DOHH2 (cell line): Measurements from ENCODE around the gene SLC38A5.
A peak's percentile ranks its signal among the peaks of the same experiment; 100 is the strongest.
"Not testable (repeated sequence)": the region's sequence is repeated elsewhere in the genome, so short reads cannot be mapped to it uniquely, and the experiment has no call there.

Experiments
- H3F3A ChIP-seq: fragments of 200-600 bp; sonication (generic), shearing (Covaris generic); 2 replicates; pipeline ENCODE4 v1.6.0; 2016; ENCODE audit warnings: antibody characterized with exemption, mild to moderate bottlenecking; ENCODE audit not compliant: control insufficient read depth, insufficient read depth
- H3K27ac ChIP-seq: fragments of 200-600 bp; sonication (generic); 2 replicates; pipeline ENCODE4 v1.5.1; 2014; ENCODE audit warnings: low read depth, mild to moderate bottlenecking, low read length, moderate library complexity
- H3K27me3 ChIP-seq: fragments of 200-600 bp; sonication (generic); 2 replicates; pipeline ENCODE4 v1.6.1; 2014; ENCODE audit warnings: mild to moderate bottlenecking, low read length, mixed read lengths; ENCODE audit not compliant: control insufficient read depth
- H3K36me3 ChIP-seq: fragments of 200-600 bp; sonication (generic); 2 replicates; pipeline ENCODE4 v1.6.1; 2014; ENCODE audit warnings: mild to moderate bottlenecking, low read length, moderate library complexity, mixed read lengths; ENCODE audit not compliant: control insufficient read depth
- H3K4me1 ChIP-seq: fragments of 200-600 bp; sonication (generic); 2 replicates; pipeline ENCODE4 v1.6.1; 2014; ENCODE audit warnings: mild to moderate bottlenecking, low read length, mixed read lengths; ENCODE audit not compliant: control insufficient read depth
- H3K4me2 ChIP-seq: fragments of 200-600 bp; sonication (generic); 2 replicates; pipeline ENCODE4 v1.6.0; 2014; ENCODE audit warnings: mild to moderate bottlenecking, low read length, moderate library complexity
- H3K4me3 ChIP-seq: fragments of 200-600 bp; sonication (generic); 2 replicates; pipeline ENCODE4 v1.5.1; 2014; ENCODE audit warnings: mild to moderate bottlenecking, low read length, mixed read lengths
- H3K79me2 ChIP-seq: fragments of 200-600 bp; sonication (generic); 2 replicates; pipeline ENCODE4 v1.6.1; 2014; ENCODE audit warnings: mild to moderate bottlenecking, low read length, mixed read lengths; ENCODE audit not compliant: control insufficient read depth
- H3K9me2 ChIP-seq: fragments of 200-600 bp; sonication (generic); replicated peaks from 2 replicates; pipeline ENCODE4 v1.6.1; 2014; ENCODE audit warnings: mild to moderate bottlenecking, low read length, mixed read lengths; ENCODE audit not compliant: control insufficient read depth
- H3K9me3 ChIP-seq: fragments of 200-600 bp; sonication (generic); 2 replicates; pipeline ENCODE4 v1.6.1; 2014; ENCODE audit warnings: antibody characterized with exemption, low read length, mixed read lengths; ENCODE audit not compliant: control insufficient read depth, insufficient read depth
- H4K20me1 ChIP-seq: fragments of 200-600 bp; sonication (generic); 2 replicates; pipeline ENCODE4 v1.6.0; 2014; ENCODE audit warnings: low read depth, mild to moderate bottlenecking, antibody characterized with exemption, low read length, moderate library complexity; ENCODE audit not compliant: control insufficient read depth, insufficient read depth
- EZH2phosphoT487 ChIP-seq: fragments of 200-600 bp; sonication (generic); IDR thresholded peaks from 2 replicates; pipeline ENCODE4 v1.6.1; 2017; ENCODE audit warnings: borderline replicate concordance, mild to moderate bottlenecking, antibody characterized with exemption, low read length, moderate library complexity, mixed read lengths
- TF ChIP-seq, protein P1 (sequence below): fragments of 200-600 bp; sonication (generic); IDR thresholded peaks from one replicate; pipeline ENCODE4 v1.5.1; 2014; ENCODE audit warnings: antibody characterized with exemption, mild to moderate bottlenecking, low read depth, low read length; ENCODE audit not compliant: poor library complexity, severe bottlenecking

The SLC38A5 gene

DNA sequence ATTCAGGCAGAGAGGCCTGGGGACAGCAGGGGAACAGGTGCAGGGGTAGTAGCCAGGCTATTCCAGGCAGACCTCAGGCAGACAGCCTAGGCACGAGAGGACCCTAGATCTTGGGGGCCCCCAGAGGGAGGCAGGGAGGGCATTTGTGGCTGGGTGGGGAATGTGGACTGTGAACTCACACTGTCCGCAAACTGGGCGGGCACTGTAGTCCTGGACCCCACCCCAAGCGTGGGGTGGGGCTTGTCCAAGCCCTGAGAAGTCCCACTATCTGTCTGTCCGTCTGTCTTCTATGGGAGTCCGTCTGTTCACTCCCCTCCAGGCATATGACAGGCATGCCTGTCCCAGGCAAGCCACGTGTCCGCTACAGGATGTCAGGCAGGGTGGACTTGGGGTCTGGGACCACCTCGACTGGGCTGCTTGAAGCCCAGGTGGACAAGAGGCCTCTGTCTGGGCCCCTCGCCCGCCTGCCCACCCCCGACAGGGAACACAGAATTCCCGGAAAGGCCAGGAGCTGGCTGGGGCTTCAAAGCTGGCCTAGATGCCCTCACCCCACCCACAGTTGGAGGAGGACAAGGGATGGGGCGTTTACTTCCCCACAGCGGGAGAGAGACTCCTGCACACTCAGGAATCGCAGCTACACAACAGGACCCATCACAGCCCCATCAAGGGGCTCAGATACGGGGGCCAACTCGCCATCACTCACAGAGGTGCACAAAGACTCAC lies at the start of gene SLC38A5:
TSS of gene SLC38A5 (minus strand) at position 151 of the 723 bp plus-strand sequence. CDS start 2,336 bp downstream, outside the sequence.
- peak within 1 kb of the TSS; percentile 84 for H3K4me2 ChIP-seq
- H3K27ac ChIP-seq = peak within 1 kb of the TSS; percentile 66
- H3K36me3 ChIP-seq = peaks cover 28% of the 10 kb centered on the region
- H3K9me3 ChIP-seq = no peaks in the 10 kb centered on the region
- peaks cover 27% of the 10 kb centered on the region for H3K4me1 ChIP-seq
- H3K27me3 ChIP-seq = no peaks in the 10 kb centered on the region
- H3F3A ChIP-seq = no peaks in the 10 kb centered on the region
- TF ChIP-seq, protein P1, sequence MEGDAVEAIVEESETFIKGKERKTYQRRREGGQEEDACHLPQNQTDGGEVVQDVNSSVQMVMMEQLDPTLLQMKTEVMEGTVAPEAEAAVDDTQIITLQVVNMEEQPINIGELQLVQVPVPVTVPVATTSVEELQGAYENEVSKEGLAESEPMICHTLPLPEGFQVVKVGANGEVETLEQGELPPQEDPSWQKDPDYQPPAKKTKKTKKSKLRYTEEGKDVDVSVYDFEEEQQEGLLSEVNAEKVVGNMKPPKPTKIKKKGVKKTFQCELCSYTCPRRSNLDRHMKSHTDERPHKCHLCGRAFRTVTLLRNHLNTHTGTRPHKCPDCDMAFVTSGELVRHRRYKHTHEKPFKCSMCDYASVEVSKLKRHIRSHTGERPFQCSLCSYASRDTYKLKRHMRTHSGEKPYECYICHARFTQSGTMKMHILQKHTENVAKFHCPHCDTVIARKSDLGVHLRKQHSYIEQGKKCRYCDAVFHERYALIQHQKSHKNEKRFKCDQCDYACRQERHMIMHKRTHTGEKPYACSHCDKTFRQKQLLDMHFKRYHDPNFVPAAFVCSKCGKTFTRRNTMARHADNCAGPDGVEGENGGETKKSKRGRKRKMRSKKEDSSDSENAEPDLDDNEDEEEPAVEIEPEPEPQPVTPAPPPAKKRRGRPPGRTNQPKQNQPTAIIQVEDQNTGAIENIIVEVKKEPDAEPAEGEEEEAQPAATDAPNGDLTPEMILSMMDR = no peak
- TF ChIP-seq EZH2phosphoT487 = no peak
- no peaks in the 10 kb centered on the region for H4K20me1 ChIP-seq
- H3K4me3 ChIP-seq = peak within 1 kb of the TSS; percentile 92
- H3K79me2 ChIP-seq = peaks cover 51% of the 10 kb centered on the region
- H3K9me2 ChIP-seq = no peaks in the 10 kb centered on the region

DNA sequence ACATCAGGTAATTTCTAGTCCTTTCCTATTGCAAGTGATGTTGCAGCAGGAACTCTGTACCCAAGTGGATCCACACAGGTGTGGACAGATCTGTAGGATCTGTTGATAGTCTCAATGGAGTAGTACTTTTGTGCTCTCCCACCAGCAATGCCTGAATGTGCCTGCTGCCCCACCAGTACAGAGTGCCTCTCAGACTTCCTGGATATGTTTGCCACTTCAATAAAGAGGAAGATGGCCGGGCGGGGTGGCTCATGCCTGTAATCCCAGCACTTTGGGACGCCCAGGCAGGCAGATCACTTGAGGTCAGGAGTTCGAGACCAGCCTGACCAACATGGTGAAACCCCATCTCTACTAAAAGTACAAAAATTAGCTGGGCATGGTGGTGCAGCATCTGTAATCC lies 49.4 kb upstream of the SLC38A5 start:
- not testable (repeated sequence) for H3K27ac ChIP-seq, H3K4me3 ChIP-seq

DNA sequence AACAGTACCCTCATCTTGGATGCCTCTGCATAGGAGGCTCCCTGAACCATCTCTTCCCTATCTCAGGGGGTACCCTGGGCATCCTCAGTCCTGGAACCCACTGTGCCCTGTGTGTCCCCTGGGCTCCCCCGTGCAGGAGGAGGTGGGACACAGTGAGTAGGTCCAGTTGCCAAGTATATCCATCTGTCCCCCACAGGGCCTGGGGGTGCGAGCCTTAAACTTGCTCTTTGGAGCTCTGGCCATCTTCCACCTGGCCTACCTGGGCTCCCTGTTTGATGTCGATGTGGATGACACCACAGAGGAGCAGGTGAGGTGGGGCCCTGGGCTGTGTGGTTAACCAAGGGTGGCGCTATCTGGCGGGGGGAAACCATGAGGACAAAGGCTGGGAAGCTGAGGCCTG lies 46.9 kb upstream of the SLC38A5 start:
- no peak overlapping the region for H3K4me2 ChIP-seq
- no peaks in the 10 kb centered on the region for H3K27me3 ChIP-seq
- H3K36me3 ChIP-seq = peaks cover 2% of the 10 kb centered on the region; the same call in 1 of the 2 replicates
- H3F3A ChIP-seq = no peaks in the 10 kb centered on the region; the same call in 1 of the 2 replicates
- peaks cover 3% of the 10 kb centered on the region for H3K79me2 ChIP-seq
- no peak overlapping the region for H3K27ac ChIP-seq
- TF ChIP-seq, protein P1 = no peak
- TF ChIP-seq EZH2phosphoT487 = no peak
- no peaks in the 10 kb centered on the region for H3K9me2 ChIP-seq
- no peaks in the 10 kb centered on the region for H4K20me1 ChIP-seq
- H3K4me1 ChIP-seq = peaks cover 39% of the 10 kb centered on the region
- H3K4me3 ChIP-seq = no peak overlapping the region
- H3K9me3 ChIP-seq = no peaks in the 10 kb centered on the region

More for the DNA sequence above, 49.4 kb upstream of the SLC38A5 start:
- Histone ChIP-seq H3K36me3 (peaks cover 11% of the 10 kb centered on the region), H3K4me1 (peaks cover 44% of the 10 kb centered on the region), H3K79me2 (peaks cover 23% of the 10 kb centered on the region), H3K4me2 (peak overlapping the region; percentile 19; the same call in 1 of the 2 replicates)
- not testable (repeated sequence) for H3F3A ChIP-seq, H4K20me1 ChIP-seq, H3K9me2 ChIP-seq, H3K9me3 ChIP-seq, H3K27me3 ChIP-seq

DNA sequence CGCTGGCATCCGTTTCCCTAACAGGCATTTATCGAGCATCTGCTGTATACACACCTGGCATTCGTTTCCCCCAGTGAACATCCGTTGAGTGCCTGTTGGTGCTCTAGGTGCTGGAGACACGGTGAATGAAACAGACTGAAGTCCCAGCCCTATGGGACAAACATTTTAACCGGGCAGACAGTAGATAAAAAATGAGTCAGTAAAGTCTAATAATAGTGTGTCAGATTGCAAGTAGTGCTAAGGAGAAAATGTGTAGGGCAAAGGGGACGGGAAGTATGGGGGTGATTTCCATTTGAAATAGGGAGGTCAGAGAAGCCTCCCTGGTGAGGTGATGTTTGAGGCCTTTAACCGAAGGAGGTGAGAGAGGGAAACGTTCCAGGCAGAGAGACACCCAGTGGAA lies 46.2 kb upstream of the SLC38A5 start:
- H3K36me3 ChIP-seq = no peaks in the 10 kb centered on the region
- H3K27ac ChIP-seq = no peak overlapping the region
- no peaks in the 10 kb centered on the region for H3K79me2 ChIP-seq
- no peaks in the 10 kb centered on the region for H3K27me3 ChIP-seq
- peaks cover 39% of the 10 kb centered on the region for H3K4me1 ChIP-seq
- H4K20me1 ChIP-seq = no peaks in the 10 kb centered on the region
- no peak overlapping the region for H3K4me2 ChIP-seq
- H3F3A ChIP-seq = no peaks in the 10 kb centered on the region; the same call in 1 of the 2 replicates
- TF ChIP-seq, protein P1 = no peak
- TF ChIP-seq EZH2phosphoT487 = no peak
- no peaks in the 10 kb centered on the region for H3K9me2 ChIP-seq
- no peak overlapping the region for H3K4me3 ChIP-seq
- no peaks in the 10 kb centered on the region for H3K9me3 ChIP-seq
